Measurements from ENCODE around the gene TNNI2. TPM values are rescaled to one million over a fixed set of nuclear protein-coding genes. Genes with fewer than 3 reads are reported as not detected.

The TNNI2 gene
- total RNA-seq, 1 donor from 2014 or later = 322 TPM

DNA sequence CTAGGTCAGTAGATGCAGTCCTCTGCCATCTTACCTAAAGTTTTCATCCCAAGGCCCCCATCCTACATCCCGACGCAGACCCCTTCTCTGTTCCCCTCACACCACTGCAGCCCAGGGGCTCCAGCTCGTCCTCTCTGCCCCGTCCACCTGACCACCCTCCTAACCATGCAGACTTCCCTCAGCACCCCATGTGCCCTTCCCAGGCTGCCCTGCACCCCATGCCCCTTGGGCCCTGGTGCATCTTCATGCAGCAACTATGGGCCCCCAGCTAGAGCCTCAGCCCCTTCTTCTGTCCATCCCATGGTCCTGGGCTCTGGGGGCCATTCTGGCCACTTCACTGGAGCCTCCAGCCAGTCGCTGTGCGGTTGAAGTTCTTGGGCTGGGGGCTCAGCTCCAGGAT, 50.0 kb downstream of the TNNI2 start:
- no peak for DNase-seq

DNA sequence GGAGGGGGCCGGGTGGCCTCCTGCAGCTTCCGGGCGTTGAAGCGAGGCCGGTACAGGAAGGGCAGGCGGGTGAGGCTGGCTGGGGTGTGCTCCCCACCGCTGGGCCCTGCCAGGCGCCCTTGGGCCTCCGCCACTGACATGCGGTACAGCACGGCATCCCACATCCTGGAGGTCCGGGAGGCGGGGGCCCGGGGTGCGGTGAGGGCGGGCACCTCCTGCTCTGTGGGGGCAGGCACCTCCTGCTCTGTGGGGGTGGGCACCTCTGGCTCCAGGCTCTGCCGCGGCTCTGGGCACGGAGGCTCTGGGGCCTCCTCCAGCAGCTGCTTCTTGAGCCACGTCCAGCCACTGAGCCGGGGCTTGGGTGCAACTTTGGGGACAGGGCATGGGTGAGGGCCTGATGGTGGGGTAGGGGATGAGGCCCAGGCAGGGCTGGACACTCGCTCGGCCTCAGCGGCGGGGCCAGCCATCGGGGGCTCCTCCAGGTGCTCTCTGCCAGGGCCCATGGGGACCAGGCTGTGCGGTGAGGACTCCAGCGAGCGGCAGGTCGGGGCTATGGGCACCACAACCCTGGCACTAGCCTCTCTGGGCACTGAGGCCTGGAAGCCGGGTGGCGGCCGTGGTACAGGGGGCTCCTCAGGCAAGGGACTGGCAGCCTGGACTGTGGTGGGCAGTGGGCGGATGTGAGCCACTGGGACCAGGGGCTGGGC, 50.6 kb downstream of the TNNI2 start:
- no peak for DNase-seq

DNA sequence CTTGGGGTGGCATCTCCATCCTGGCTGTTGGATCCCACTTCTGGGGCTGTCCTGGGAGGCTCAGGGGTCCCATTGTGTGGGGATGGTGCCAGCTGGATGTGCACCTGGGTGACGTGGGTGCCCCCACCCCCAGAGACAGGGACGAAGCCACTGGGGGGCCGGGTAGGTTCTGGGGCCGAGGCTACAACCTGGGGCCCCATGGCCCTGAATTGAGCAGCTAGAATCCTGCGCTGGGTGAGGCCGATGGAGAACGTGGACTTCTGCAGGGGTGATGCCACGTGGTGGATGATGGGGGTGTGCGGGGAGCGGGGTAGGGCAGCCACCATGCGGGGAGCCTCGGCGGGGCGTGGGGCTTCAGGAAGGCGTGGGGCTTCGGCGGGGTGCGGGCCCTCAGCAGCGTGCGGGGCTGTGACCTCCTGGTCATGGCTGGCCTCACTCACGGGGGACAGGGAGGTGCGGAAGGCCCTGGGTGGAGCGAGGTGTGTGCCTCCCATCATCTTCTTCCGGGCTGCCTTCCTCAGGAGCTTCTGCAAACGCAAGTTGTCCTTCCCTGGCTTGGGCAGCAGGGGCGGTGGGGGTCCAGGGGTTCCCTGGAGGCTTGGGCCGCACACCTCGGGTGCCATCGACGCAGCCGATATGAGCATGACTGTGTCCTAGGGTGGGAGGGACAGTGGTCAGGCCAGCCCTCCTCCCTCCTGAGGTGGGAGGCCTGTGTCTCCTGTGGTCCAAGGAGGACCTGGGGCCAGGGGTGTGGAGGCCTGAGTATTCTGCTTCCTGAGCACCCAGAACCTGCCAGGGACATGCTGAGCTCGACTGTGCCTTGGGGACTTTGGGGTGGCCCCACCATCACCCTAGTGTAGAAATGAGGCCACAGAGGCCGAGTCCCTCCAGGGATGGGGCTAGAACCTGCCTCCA, 51.4 kb downstream of the TNNI2 start:
- DNase-seq = no peak

Small RNAs within 50 kb of the gene (small RNA-seq; reads per million reads assigned to genes)
- gene AC051649.1 (ENCODE audit: low replicate concordance) (not detected), gene MIR4298 (ENCODE audit: low replicate concordance) (not detected)

Other genes with a start within 250 kb of the TNNI2 start
- gene KRTAP5-2, start 240.7 kb upstream of the TNNI2 start, total RNA-seq = 3.1 TPM
- 1.3 TPM for gene KRTAP5-3, start 230.5 kb upstream of the TNNI2 start, total RNA-seq
- gene KRTAP5-4, start 216.8 kb upstream of the TNNI2 start, total RNA-seq = 0.79 TPM
- 1.5 TPM for gene KRTAP5-5, start 209.2 kb upstream of the TNNI2 start, total RNA-seq
- not detected for gene KRTAP5-6, start 141.8 kb upstream of the TNNI2 start, total RNA-seq
- 0.99 TPM for gene IFITM10, start 88.4 kb upstream of the TNNI2 start, total RNA-seq
- gene CTSD, start 75.1 kb upstream of the TNNI2 start, total RNA-seq = 118 TPM
- 6.7 TPM for gene SYT8, start 4.0 kb upstream of the TNNI2 start, total RNA-seq
- gene LSP1, start 14.1 kb downstream of the TNNI2 start, total RNA-seq = 18.5 TPM
- gene PRR33, start 52.9 kb downstream of the TNNI2 start, total RNA-seq = 0.20 TPM
- gene TNNT3, start 80.7 kb downstream of the TNNI2 start, total RNA-seq = 428 TPM
- gene MRPL23, start 108.4 kb downstream of the TNNI2 start, total RNA-seq = 20.5 TPM
- 7,961 TPM for gene H19, start 158.9 kb downstream of the TNNI2 start, total RNA-seq

All from skin of body (tissue), 3 donors.